Measurements from ENCODE around the gene TAF8.

DNA sequence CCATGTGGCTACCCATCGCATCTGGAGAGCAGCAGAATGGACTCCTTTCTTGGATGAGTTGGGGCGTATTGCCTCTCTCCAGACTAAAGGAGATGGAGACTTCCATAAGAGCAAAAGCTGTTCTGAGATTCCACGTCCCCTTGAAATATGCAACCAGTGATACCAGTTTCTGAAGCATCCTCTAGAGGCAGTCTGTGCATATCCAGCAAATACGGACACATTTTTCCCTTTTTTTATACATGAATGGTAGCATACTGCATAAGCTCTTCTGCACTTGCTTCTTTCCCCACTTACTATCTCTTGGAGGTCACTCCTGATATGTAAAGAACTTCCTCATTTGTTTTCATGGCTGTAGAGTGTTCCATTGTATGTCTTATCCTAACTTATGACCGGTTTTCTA lies 34.6 kb downstream of the TAF8 start:
- TF ChIP-seq, protein P1, sequence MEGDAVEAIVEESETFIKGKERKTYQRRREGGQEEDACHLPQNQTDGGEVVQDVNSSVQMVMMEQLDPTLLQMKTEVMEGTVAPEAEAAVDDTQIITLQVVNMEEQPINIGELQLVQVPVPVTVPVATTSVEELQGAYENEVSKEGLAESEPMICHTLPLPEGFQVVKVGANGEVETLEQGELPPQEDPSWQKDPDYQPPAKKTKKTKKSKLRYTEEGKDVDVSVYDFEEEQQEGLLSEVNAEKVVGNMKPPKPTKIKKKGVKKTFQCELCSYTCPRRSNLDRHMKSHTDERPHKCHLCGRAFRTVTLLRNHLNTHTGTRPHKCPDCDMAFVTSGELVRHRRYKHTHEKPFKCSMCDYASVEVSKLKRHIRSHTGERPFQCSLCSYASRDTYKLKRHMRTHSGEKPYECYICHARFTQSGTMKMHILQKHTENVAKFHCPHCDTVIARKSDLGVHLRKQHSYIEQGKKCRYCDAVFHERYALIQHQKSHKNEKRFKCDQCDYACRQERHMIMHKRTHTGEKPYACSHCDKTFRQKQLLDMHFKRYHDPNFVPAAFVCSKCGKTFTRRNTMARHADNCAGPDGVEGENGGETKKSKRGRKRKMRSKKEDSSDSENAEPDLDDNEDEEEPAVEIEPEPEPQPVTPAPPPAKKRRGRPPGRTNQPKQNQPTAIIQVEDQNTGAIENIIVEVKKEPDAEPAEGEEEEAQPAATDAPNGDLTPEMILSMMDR (IDR thresholded peaks at IDR 0.05) = no peak
- no peak for TF ChIP-seq POLR2A (IDR thresholded peaks at IDR 0.05)
